PC-3 (cell line): ENCODE measurements around the gene SH3PXD2B. TPM values are rescaled to one million over a fixed set of nuclear protein-coding genes. Genes with fewer than 3 reads are reported as not detected.

ENCODE experiments used
- ATAC-seq: fragments of 200-7000 bp; cut with Tn5 transposase; 2 replicates; pipeline ENCODE4 v1.9.1; 2020; ENCODE audit warnings: mild to moderate bottlenecking, moderate library complexity
- BruUV-seq: library from RNA; stranded (reverse); fragments of 400-500 nt; replicated peaks from 2 replicates; lab custom pipeline; 2021; lab: Mats Ljungman, UMichigan
- CTCF ChIA-PET: fragments of 300-600 bp; sonication (Branson Sonifier 250); formaldehyde crosslinking; loops from one replicate; lab custom pipeline; 2022; ENCODE audit warnings: antibody characterized with exemption; lab: Charles Lee
- POLR2A ChIA-PET: fragments of 300-600 bp; sonication (Branson Sonifier 250); formaldehyde crosslinking; loops from one replicate; lab custom pipeline; 2022; ENCODE audit warnings: antibody characterized with exemption; ENCODE audit not compliant: unreplicated experiment; lab: Charles Lee
- DNase-seq: peaks from one replicate; pipeline ENCODE4 v3.0.0-alpha.2; 2015
- H2AFZ ChIP-seq: fragments of 300-600 bp; sonication (generic); 2 replicates; pipeline ENCODE4 v1.6.0; 2016; ENCODE audit warnings: antibody characterized with exemption, low read length
- H3F3A ChIP-seq: fragments of 300-600 bp; sonication (generic); one replicate; pipeline ENCODE4 v1.6.0; 2017; ENCODE audit warnings: antibody characterized with exemption, low read length, control low read depth, mild to moderate bottlenecking; ENCODE audit not compliant: unreplicated experiment
- H3K27ac ChIP-seq: fragments of 300-600 bp; sonication (generic); 2 replicates; pipeline ENCODE4 v1.5.1; 2016; ENCODE audit warnings: mild to moderate bottlenecking, low read length
- H3K27me3 ChIP-seq: fragments of 300-600 bp; sonication (generic); 2 replicates; pipeline ENCODE4 v1.6.1; 2016; ENCODE audit warnings: low read length, mixed read lengths
- H3K36me3 ChIP-seq: fragments of 300-600 bp; sonication (generic); 2 replicates; pipeline ENCODE4 v1.6.1; 2016; ENCODE audit warnings: low read depth, mixed run types, low read length, mixed read lengths
- H3K4me1 ChIP-seq: fragments of 300-600 bp; sonication (generic); 2 replicates; pipeline ENCODE4 v1.5.1; 2016; ENCODE audit warnings: low read length; ENCODE audit not compliant: insufficient read depth
- H3K4me2 ChIP-seq: fragments of 300-600 bp; sonication (generic); 2 replicates; pipeline ENCODE4 v1.6.0; 2016; ENCODE audit warnings: low read length
- H3K4me3 ChIP-seq: fragments of 300-600 bp; sonication (generic); 2 replicates; pipeline ENCODE4 v1.5.1; 2016; ENCODE audit warnings: mild to moderate bottlenecking, low read length, mixed read lengths
- H3K79me2 ChIP-seq: fragments of 300-600 bp; sonication (generic); 2 replicates; pipeline ENCODE4 v1.6.1; 2017; ENCODE audit warnings: low read length, mixed read lengths
- H3K9ac ChIP-seq: fragments of 300-600 bp; sonication (generic); 2 replicates; pipeline ENCODE4 v1.6.0; 2016; ENCODE audit warnings: mild to moderate bottlenecking, low read length
- H3K9me2 ChIP-seq: fragments of 300-600 bp; sonication (generic); replicated peaks from 2 replicates; pipeline ENCODE4 v1.6.1; 2016; ENCODE audit warnings: mixed run types, low read length, mixed read lengths
- H3K9me3 ChIP-seq: fragments of 300-600 bp; sonication (generic); 2 replicates; pipeline ENCODE4 v1.6.1; 2016; ENCODE audit warnings: low read length, mixed read lengths
- H4K20me1 ChIP-seq: fragments of 300-600 bp; sonication (generic); 2 replicates; pipeline ENCODE4 v1.6.1; 2016; ENCODE audit warnings: low read length, mixed read lengths
- CTCF ChIP-seq: fragments of 300-600 bp; sonication (generic); conservative IDR thresholded peaks from 2 replicates; pipeline ENCODE4 v1.5.1; 2017; ENCODE audit warnings: antibody characterized with exemption, low read depth, mild to moderate bottlenecking, low read length
- EZH2 ChIP-seq: fragments of 300-600 bp; sonication (generic); IDR thresholded peaks from one replicate; pipeline ENCODE4 v1.6.1; 2017; ENCODE audit warnings: antibody characterized with exemption, mild to moderate bottlenecking, low read length; ENCODE audit not compliant: unreplicated experiment
- EZH2phosphoT487 ChIP-seq: fragments of 300-600 bp; sonication (generic); IDR thresholded peaks from 2 replicates; pipeline ENCODE4 v1.6.1; 2018; ENCODE audit warnings: mild to moderate bottlenecking, antibody characterized with exemption, low read length, borderline replicate concordance
- intact Hi-C: fragments of 100-400 bp; cut with micrococcal nuclease; formaldehyde crosslinking; loops from 2 replicates; pipeline ENCODE4 v1.9.0; 2023
- total RNA-seq: library from RNA; depleted of rRNA; stranded (reverse); fragments of >200 nt; gene quantifications from 2 replicates; pipeline ENCODE4 v1.2.3, GENCODE V29; 2014

The SH3PXD2B gene
- total RNA-seq, 1 experiment from 2014 or later = 9.8 TPM

GRCh38 chr5:172313915-172314314 is 140.4 kb downstream of the SH3PXD2B start:
- Histone ChIP-seq H3K4me1 (peaks cover 25% of the 10 kb centered on the region), H3K9me2 (no peaks in the 10 kb centered on the region), H3F3A (no peaks in the 10 kb centered on the region), H3K27me3 (no peaks in the 10 kb centered on the region), H3K79me2 (no peaks in the 10 kb centered on the region), H3K9ac (no peak overlapping the region), H3K9me3 (no peaks in the 10 kb centered on the region), H3K4me2 (peak overlapping the region; percentile 78; the same call in 1 of the 2 replicates), H3K4me3 (no peak overlapping the region), H3K36me3 (no peaks in the 10 kb centered on the region), H2AFZ (no peak overlapping the region), H4K20me1 (no peaks in the 10 kb centered on the region), H3K27ac (peak overlapping the region; percentile 73; the same call in 1 of the 2 replicates)
- ATAC-seq = no peak
- CTCF ChIA-PET = no interaction called here
- intact Hi-C loops = no loop called here
- POLR2A ChIA-PET = no interaction called here
- TF ChIP-seq CTCF (no peak), EZH2 (no peak), EZH2phosphoT487 (no peak)
- no TSS peak for BruUV-seq
- no peak for DNase-seq

GRCh38 chr5:172312286-172312685 is 142.0 kb downstream of the SH3PXD2B start:
- Histone ChIP-seq H4K20me1 (no peaks in the 10 kb centered on the region), H3F3A (no peaks in the 10 kb centered on the region), H3K27ac (no peak overlapping the region), H3K4me3 (no peak overlapping the region), H2AFZ (no peak overlapping the region), H3K9me3 (no peaks in the 10 kb centered on the region), H3K36me3 (no peaks in the 10 kb centered on the region), H3K4me2 (no peak overlapping the region), H3K79me2 (no peaks in the 10 kb centered on the region), H3K4me1 (peaks cover 25% of the 10 kb centered on the region), H3K27me3 (no peaks in the 10 kb centered on the region), H3K9ac (no peak overlapping the region), H3K9me2 (no peaks in the 10 kb centered on the region)
- no peak for DNase-seq
- ATAC-seq = no peak
- POLR2A ChIA-PET = no interaction called here
- no peak for TF ChIP-seq EZH2phosphoT487
- TF ChIP-seq CTCF = no peak
- no peak for TF ChIP-seq EZH2
- intact Hi-C loops = no loop called here
- BruUV-seq = no TSS peak
- CTCF ChIA-PET = no interaction called here

GRCh38 chr5:172311605-172312004 is 142.7 kb downstream of the SH3PXD2B start:
- H4K20me1 ChIP-seq = no peaks in the 10 kb centered on the region
- DNase-seq (no peak), ATAC-seq (no peak)
- no peaks in the 10 kb centered on the region for H3K79me2 ChIP-seq
- peaks cover 25% of the 10 kb centered on the region for H3K4me1 ChIP-seq
- no peaks in the 10 kb centered on the region for H3K9me3 ChIP-seq
- intact Hi-C loops = no loop called here
- H3K27ac ChIP-seq = no peak overlapping the region
- no peaks in the 10 kb centered on the region for H3F3A ChIP-seq
- no peak overlapping the region for H3K4me2 ChIP-seq
- CTCF ChIA-PET = no interaction called here
- H3K27me3 ChIP-seq = no peaks in the 10 kb centered on the region
- H3K4me3 ChIP-seq = no peak overlapping the region
- H3K9me2 ChIP-seq = no peaks in the 10 kb centered on the region
- H3K36me3 ChIP-seq = no peaks in the 10 kb centered on the region
- H2AFZ ChIP-seq = no peak overlapping the region
- BruUV-seq = no TSS peak
- no peak for TF ChIP-seq EZH2
- no peak for TF ChIP-seq EZH2phosphoT487
- TF ChIP-seq CTCF = no peak
- POLR2A ChIA-PET = no interaction called here
- H3K9ac ChIP-seq = no peak overlapping the region
